Psoas muscle (tissue), 8 donors: Measurements from ENCODE around the gene WBP1. TPM values are rescaled to one million over a fixed set of nuclear protein-coding genes. Genes with fewer than 3 reads are reported as not detected.
"Not testable (repeated sequence)": the region's sequence is repeated elsewhere in the genome, so short reads cannot be mapped to it uniquely, and the experiment has no call there.

Experiments used
- ATAC-seq, 4 donors: fragments of 200-7000 bp; cut with Tn5 transposase; one replicate each; pipeline ENCODE4 v1.9.1; 2020; ENCODE audit warnings: moderate library complexity in 3 of 4, mild to moderate bottlenecking in 2 of 4
- DNase-seq, 2 donors: peaks; one replicate each; pipeline ENCODE4 v3.0.0-alpha.2; 2020
- H3K27ac ChIP-seq: fragments of 200-600 bp; one replicate; pipeline ENCODE4 v1.8.0; 2022
- H3K27me3 ChIP-seq, 3 donors: fragments of 200-600 bp in 1 of 3; one replicate each; pipeline versions ENCODE4 v1.6.1 to v1.8.0; 2013 to 2022; ENCODE audit warnings: low read length in 2 of 3, mild to moderate bottlenecking in 2 of 3, moderate library complexity in 1 of 3; ENCODE audit not compliant: insufficient read depth in 3 of 3
- H3K36me3 ChIP-seq, 2 donors: fragments of 200-600 bp in 1 of 2; one replicate each; pipeline versions ENCODE4 v1.6.1 to v1.8.0; 2013 to 2022; ENCODE audit warnings: low read depth in 1 of 2, mild to moderate bottlenecking in 1 of 2, moderate library complexity in 1 of 2; ENCODE audit not compliant: insufficient read depth in 1 of 2
- H3K4me1 ChIP-seq: fragments of 200-600 bp; one replicate; pipeline ENCODE4 v1.8.0; 2022
- H3K4me3 ChIP-seq: fragments of 200-600 bp; one replicate; pipeline ENCODE4 v1.8.0; 2022; ENCODE audit warnings: mild to moderate bottlenecking
- H3K9me3 ChIP-seq: fragments of 200-600 bp; one replicate; pipeline ENCODE4 v1.8.0; 2022
- CTCF ChIP-seq: fragments of 200-600 bp; IDR thresholded peaks from one replicate; pipeline ENCODE4 v1.8.0; 2022; ENCODE audit warnings: antibody characterized with exemption
- WGBS, 3 donors: extraction: QIAGEN DNeasy Blood & Tissue Kit; methylation state at CpG; one replicate each; pipeline versions ENCODE4 v1.1.6 to v1.1.7; 2013; 5-methylcytosine and 5-hydroxymethylcytosine counted together
- intact Hi-C, 2 donors: fragments of 100-400 bp; cut with DNase I; formaldehyde crosslinking; loops; one replicate each; pipeline versions ENCODE4 v1.11.0 to v1.14.2; 2022
- polyA plus RNA-seq, 3 donors: library from polyadenylated mRNA; stranded (reverse); fragments of 200-250 nt; gene quantifications; one replicate each; pipeline ENCODE4 v1.2.3, GENCODE V29; 2013
- total RNA-seq, 4 donors: library from RNA; stranded (reverse); fragmentation: NEBNext Ultra II Directional in 2 of 4; extraction: Animal tissue kit (Norgen Biotek cat#: 25700) in 2 of 4; gene quantifications; one replicate each; pipeline versions ENCODE4 v1.2.1 to v1.2.4, GENCODE V29; 2021 to 2023
- donor health status: healthy with polysubstance abuse.
- donor health status: DM: no; HTN: no; CAD: no; lungs with moderate emphysema.
- donor health status: Bipolar disorder and iron deficiency.
- donor health status: healthy.
- donor health status: DM: yes; HTN: yes; CAD: no.
- donor health status: DM: no; HTN: no; CAD: no.
- donor health status: DM: no; HTN: no; CAD: no.
- donor health status: DM: yes; HTN: yes; CAD: no.

Gene WBP1
- total and polyA plus RNA-seq, 7 donors = 19.4 to 41.3 (median 24.4) TPM

GRCh38 chr2:74461187-74462053 lies 3.2 kb downstream of the WBP1 start:
- Histone ChIP-seq H3K27ac (no peak overlapping the region), H3K4me1 (peaks cover 31% of the 10 kb centered on the region), H3K36me3 (peaks cover 3 to 32% of the 10 kb centered on the region in 2 donors), H3K27me3 (no peaks in the 10 kb centered on the region), H3K9me3 (no peaks in the 10 kb centered on the region), H3K4me3 (no peak overlapping the region)
- 81 to 87% (median 85%) methylated on average over 27 of the region's 27 CpGs for WGBS, 3 donors
- ATAC-seq (no peak), DNase-seq (no peak)
- no peak for TF ChIP-seq CTCF
- intact Hi-C loops = loop anchor here in 1 of 2 donors (10.0 kb wide), 1 partner anchor 727 kb away; the partner anchor contains the start of gene TPRKB

GRCh38 chr2:74462054-74462785 lies 4.0 kb downstream of the WBP1 start:
- Histone ChIP-seq H3K4me1 (peaks cover 23% of the 10 kb centered on the region), H3K27ac (no peak overlapping the region), H3K36me3 (peaks cover 3 to 26% of the 10 kb centered on the region in 2 donors), H3K4me3 (no peak overlapping the region), H3K27me3 (no peaks in the 10 kb centered on the region), H3K9me3 (no peaks in the 10 kb centered on the region)
- DNase-seq (no peak), ATAC-seq (no peak)
- no peak for TF ChIP-seq CTCF
- intact Hi-C loops = loop anchor here in 1 of 2 donors (10.0 kb wide), 1 partner anchor 727 kb away; the partner anchor contains the start of gene TPRKB
- WGBS, 3 donors = 79 to 85% (median 81%) methylated on average over 20 of the region's 20 CpGs

- ATAC-seq = no peak
- TF ChIP-seq CTCF = no peak
- 71 to 83% (median 76%) methylated on average over 4 of the region's 4 CpGs for WGBS, 3 donors
- Histone ChIP-seq H3K27me3 (no peaks in the 10 kb centered on the region), H3K36me3 (peaks cover 3 to 26% of the 10 kb centered on the region in 2 donors), H3K4me3 (no peak overlapping the region), H3K4me1 (peaks cover 22% of the 10 kb centered on the region), H3K27ac (no peak overlapping the region), H3K9me3 (no peaks in the 10 kb centered on the region)
- intact Hi-C loops = loop anchor here in 1 of 2 donors (10.0 kb wide), 1 partner anchor 728 kb away; the partner anchor contains the start of gene TPRKB
- no peak for DNase-seq
Observed at GRCh38 chr2:74462786-74463105, 4.5 kb downstream of the WBP1 start.

- peaks cover 3 to 26% of the 10 kb centered on the region in 2 donors for H3K36me3 ChIP-seq
- H3K9me3 ChIP-seq = no peaks in the 10 kb centered on the region
- DNase-seq (no peak), ATAC-seq (peak in 2 of 4 donors; percentile 1 to 4)
- no peaks in the 10 kb centered on the region for H3K27me3 ChIP-seq
- intact Hi-C loops = loop anchor here in 1 of 2 donors (10.0 kb wide), 1 partner anchor 730 kb away; the partner anchor contains the start of gene TPRKB
- WGBS, 3 donors = 4 to 9% (median 5%) methylated on average over 13 of the region's 13 CpGs
- peak overlapping the region; percentile 84 for H3K27ac ChIP-seq
- peaks cover 15% of the 10 kb centered on the region for H3K4me1 ChIP-seq
- no peak for TF ChIP-seq CTCF
- peak overlapping the region; percentile 83 for H3K4me3 ChIP-seq
Observed at GRCh38 chr2:74464406-74464805, 6.2 kb downstream of the WBP1 start.

- H3K27ac ChIP-seq, DNase-seq, H3K9me3 ChIP-seq, H3K27me3 ChIP-seq, intact Hi-C loops, ATAC-seq: not testable (repeated sequence)
- WGBS, 3 donors = 89 to 94% (median 91%) methylated on average over 12 of the region's 12 CpGs
- Histone ChIP-seq H3K4me1 (peaks cover 22% of the 10 kb centered on the region), H3K36me3 (peaks cover 0 to 30% of the 10 kb centered on the region in 2 donors), H3K4me3 (peak overlapping the region; percentile 99)
Observed at GRCh38 chr2:74470742-74471141, 12.5 kb downstream of the WBP1 start.
